K562 (cell line): ENCODE measurements around the gene ABHD4.

ENCODE experiments used
- CHD4 ChIP-seq: fragments of 200-600 bp; sonication (generic); IDR thresholded peaks from 3 replicates; pipeline ENCODE4 v1.6.1; 2012; ENCODE audit warnings: low read depth, mild to moderate bottlenecking, mixed read lengths, low read length, inconsistent platforms; ENCODE audit not compliant: insufficient read depth, insufficient replicate concordance, poor library complexity, severe bottlenecking
- MTF1 ChIP-seq: fragments of 250-450 bp; sonication (Bioruptor Pico); IDR thresholded peaks from 2 replicates; pipeline ENCODE4 v1.9.0; 2021; ENCODE audit warnings: moderate library complexity, mild to moderate bottlenecking, inconsistent platforms, borderline replicate concordance
- POU5F1 ChIP-seq: fragments of 150-350 bp; IDR thresholded peaks from 2 replicates; pipeline ENCODE4 v1.6.1; 2014; ENCODE audit warnings: borderline replicate concordance, low read length, low read depth, mild to moderate bottlenecking; ENCODE audit not compliant: partially characterized antibody
- ZFP36 ChIP-seq: fragments of 150-350 bp; IDR thresholded peaks from 2 replicates; pipeline ENCODE4 v1.6.1; 2018; ENCODE audit warnings: low read length, low read depth; ENCODE audit not compliant: partially characterized antibody
- ZNF354B ChIP-seq: fragments of 250-450 bp; sonication (Bioruptor Pico); IDR thresholded peaks from 2 replicates; pipeline ENCODE4 v1.4.0; 2020
- TF ChIP-seq, protein P1 (sequence below), 3 experiments: IDR thresholded peaks in 2 of 3; conservative IDR thresholded peaks in 1 of 3; 2 replicates each; pipeline ENCODE4 v1.5.1; 2011 to 2012; ENCODE audit warnings: low read length in 3 of 3, mild to moderate bottlenecking in 3 of 3, control low read depth in 2 of 3, improper control_type of control experiment in 1 of 3, inconsistent platforms in 1 of 3, low read depth in 1 of 3, mixed read lengths in 1 of 3, moderate library complexity in 1 of 3; ENCODE audit not compliant: insufficient read depth in 2 of 3

DNA sequence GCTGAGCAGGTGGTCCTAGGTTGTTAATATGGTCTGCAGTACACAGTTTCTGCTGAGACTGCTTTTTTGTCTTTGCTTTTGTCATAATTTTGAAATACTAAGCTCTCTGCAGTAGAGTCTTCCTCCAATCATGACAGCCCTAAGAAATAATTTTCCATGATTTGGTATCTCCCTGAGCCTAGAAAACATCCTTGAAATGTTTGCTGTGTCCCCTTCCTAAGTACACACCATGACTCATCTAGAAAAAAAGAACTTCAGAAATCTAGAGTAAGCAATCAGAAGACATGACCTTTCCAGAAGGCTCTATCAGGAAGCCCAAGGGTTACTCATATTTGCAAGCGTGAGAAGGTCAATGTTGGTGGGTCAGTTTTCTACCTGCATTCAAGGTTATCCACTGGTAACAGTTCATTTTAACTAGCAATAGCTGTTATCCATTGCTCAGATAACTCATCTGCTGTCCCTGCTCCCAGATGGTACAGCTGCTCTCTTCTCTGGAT lies 25.5 kb upstream of the ABHD4 start:
- TF ChIP-seq, protein P1, sequence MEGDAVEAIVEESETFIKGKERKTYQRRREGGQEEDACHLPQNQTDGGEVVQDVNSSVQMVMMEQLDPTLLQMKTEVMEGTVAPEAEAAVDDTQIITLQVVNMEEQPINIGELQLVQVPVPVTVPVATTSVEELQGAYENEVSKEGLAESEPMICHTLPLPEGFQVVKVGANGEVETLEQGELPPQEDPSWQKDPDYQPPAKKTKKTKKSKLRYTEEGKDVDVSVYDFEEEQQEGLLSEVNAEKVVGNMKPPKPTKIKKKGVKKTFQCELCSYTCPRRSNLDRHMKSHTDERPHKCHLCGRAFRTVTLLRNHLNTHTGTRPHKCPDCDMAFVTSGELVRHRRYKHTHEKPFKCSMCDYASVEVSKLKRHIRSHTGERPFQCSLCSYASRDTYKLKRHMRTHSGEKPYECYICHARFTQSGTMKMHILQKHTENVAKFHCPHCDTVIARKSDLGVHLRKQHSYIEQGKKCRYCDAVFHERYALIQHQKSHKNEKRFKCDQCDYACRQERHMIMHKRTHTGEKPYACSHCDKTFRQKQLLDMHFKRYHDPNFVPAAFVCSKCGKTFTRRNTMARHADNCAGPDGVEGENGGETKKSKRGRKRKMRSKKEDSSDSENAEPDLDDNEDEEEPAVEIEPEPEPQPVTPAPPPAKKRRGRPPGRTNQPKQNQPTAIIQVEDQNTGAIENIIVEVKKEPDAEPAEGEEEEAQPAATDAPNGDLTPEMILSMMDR (IDR thresholded peaks at IDR 0.05 in 2 of 3, conservative IDR thresholded peaks at IDR 0.05 in 1 of 3; ENCODE audit: insufficient read depth in 2 of 3, low read depth in 1 of 3, low read length in 3 of 3): no peak
- TF ChIP-seq MTF1 (CRISPR knock-in tag) (no peak), ZNF354B (no peak), POU5F1 (no peak), ZFP36 (no peak), CHD4 (no peak)
